Tibial nerve (tissue), 4 donors: ENCODE data around the gene MT1X. TPM values are rescaled to one million over a fixed set of nuclear protein-coding genes. Genes with fewer than 3 reads are reported as not detected.

Source experiments
- DNase-seq, 2 donors: peaks; one replicate each; pipeline ENCODE4 v3.0.0-alpha.2; 2019; ENCODE audit warnings: low spot score in 2 of 2
- H3K27ac ChIP-seq, 4 donors: fragments of 200-600 bp; sonication (generic) in 3 of 4; one replicate each; pipeline ENCODE4 v1.5.1; 2017 to 2019; ENCODE audit warnings: mild to moderate bottlenecking in 1 of 4
- H3K27me3 ChIP-seq, 2 donors: fragments of 200-600 bp; sonication (generic) in 1 of 2; one replicate each; pipeline versions ENCODE4 v1.5.1 to v1.6.0; 2017 to 2019
- H3K36me3 ChIP-seq, 3 donors: fragments of 200-600 bp; sonication (generic); one replicate each; pipeline ENCODE4 v1.5.1; 2018 to 2019
- H3K4me1 ChIP-seq, 4 donors: fragments of 200-600 bp; sonication (generic) in 3 of 4; one replicate each; pipeline ENCODE4 v1.5.1; 2017 to 2019
- H3K4me3 ChIP-seq, 4 donors: fragments of 200-600 bp; sonication (generic) in 3 of 4; one replicate each; pipeline ENCODE4 v1.5.1; 2017 to 2019; ENCODE audit warnings: mild to moderate bottlenecking in 1 of 4, moderate library complexity in 1 of 4
- H3K9me3 ChIP-seq, 4 donors: fragments of 200-600 bp; sonication (generic) in 3 of 4; one replicate each; pipeline ENCODE4 v1.5.1; 2017 to 2019
- CTCF ChIP-seq, 5 experiments: fragments of 200-600 bp in 3 of 5; fragments of 450-650 bp in 2 of 5; sonication (generic) in 3 of 5; IDR thresholded peaks; one replicate each; pipeline ENCODE4 v1.5.1; 2016 to 2019; ENCODE audit warnings: antibody characterized with exemption in 5 of 5, mild to moderate bottlenecking in 3 of 5, moderate library complexity in 2 of 5
- EP300 ChIP-seq, 2 donors: sonication (generic); formaldehyde crosslinking; IDR thresholded peaks; one replicate each; pipeline ENCODE4 v1.6.1; 2017; ENCODE audit warnings: antibody characterized with exemption in 2 of 2, mild to moderate bottlenecking in 1 of 2
- POLR2A ChIP-seq, 2 donors: fragments of 450-650 bp; IDR thresholded peaks; one replicate each; pipeline ENCODE4 v1.6.1; 2017; ENCODE audit warnings: antibody characterized with exemption in 2 of 2, mild to moderate bottlenecking in 2 of 2, moderate library complexity in 2 of 2
- WGBS, 2 donors: methylation state at CpG; one replicate each; pipeline ENCODE4 v1.1.5; 2018; 5-methylcytosine and 5-hydroxymethylcytosine counted together
- total RNA-seq, 4 donors: library from RNA; depleted of rRNA; stranded (reverse); fragments of >200 nt; gene quantifications; one replicate each; pipeline ENCODE4 v1.1.0, GENCODE V29; 2016

Gene MT1X
- total RNA-seq, 4 donors from 2014 or later, result 457 to 1,918 (median 1,024) TPM

- Histone ChIP-seq H3K9me3 (no peaks in the 10 kb centered on the region), H3K4me3 (no peak overlapping the region), H3K27ac (no peak overlapping the region), H3K4me1 (peaks cover 0 to 54% (median 23%) of the 10 kb centered on the region in 4 donors), H3K36me3 (no peaks in the 10 kb centered on the region), H3K27me3 (peaks cover 0 to 39% of the 10 kb centered on the region in 2 donors)
- 94 to 97% methylated on average over 1 of the region's 1 CpG for WGBS, 2 donors
- no peak for TF ChIP-seq EP300 (IDR thresholded peaks at IDR 0.05)
- no peak for TF ChIP-seq POLR2A (IDR thresholded peaks at IDR 0.05)
- TF ChIP-seq CTCF (IDR thresholded peaks at IDR 0.05), result no peak
- no peak for DNase-seq
Observed at GRCh38 chr16:56640076-56640475, 42.2 kb upstream of the MT1X start.

GRCh38 chr16:56641166-56641565 is 41.1 kb upstream of the MT1X start:
- TF ChIP-seq EP300 (IDR thresholded peaks at IDR 0.05) (no peak), POLR2A (IDR thresholded peaks at IDR 0.05) (no peak), CTCF (IDR thresholded peaks at IDR 0.05) (no peak)
- H3K27me3 ChIP-seq, result peaks cover 0 to 35% of the 10 kb centered on the region in 2 donors
- 87 to 100% methylated on average over 2 of the region's 2 CpGs for WGBS, 2 donors

GRCh38 chr16:56643080-56643778 is 39.0 kb upstream of the MT1X start:
- peaks cover 0 to 27% (median 18%) of the 10 kb centered on the region in 4 donors for H3K4me1 ChIP-seq
- no peaks in the 10 kb centered on the region for H3K36me3 ChIP-seq
- DNase-seq, result peak; percentile 19 to 41
- H3K9me3 ChIP-seq, result no peaks in the 10 kb centered on the region
- peak overlapping the region; percentile 8 to 41 (median 27) for H3K4me3 ChIP-seq
- TF ChIP-seq EP300 (IDR thresholded peaks at IDR 0.05), result peak; percentile 38 to 47
- TF ChIP-seq POLR2A (IDR thresholded peaks at IDR 0.05), result no peak
- peak in 4 of 5 experiments; percentile 30 to 55 (median 42) for TF ChIP-seq CTCF (IDR thresholded peaks at IDR 0.05)
- H3K27me3 ChIP-seq, result peaks cover 0 to 33% of the 10 kb centered on the region in 2 donors
- 12 to 16% methylated on average over 16 to 42 of the region's 42 CpGs for WGBS, 2 donors
- peak overlapping the region in 3 of 4 donors; percentile 12 to 45 (median 14) for H3K27ac ChIP-seq

More at GRCh38 chr16:56641166-56641565, 41.1 kb upstream of the MT1X start:
- no peak overlapping the region for H3K4me3 ChIP-seq
- peaks cover 0 to 43% (median 20%) of the 10 kb centered on the region in 4 donors for H3K4me1 ChIP-seq
- DNase-seq, result no peak
- H3K36me3 ChIP-seq, result no peaks in the 10 kb centered on the region
- H3K9me3 ChIP-seq, result no peaks in the 10 kb centered on the region
- no peak overlapping the region for H3K27ac ChIP-seq

- no peaks in the 10 kb centered on the region for H3K9me3 ChIP-seq
- peaks cover 0 to 31% of the 10 kb centered on the region in 2 donors for H3K27me3 ChIP-seq
- H3K4me1 ChIP-seq, result peaks cover 0 to 21% (median 13%) of the 10 kb centered on the region in 4 donors
- H3K4me3 ChIP-seq, result peak overlapping the region in 3 of 4 donors; percentile 14 to 41 (median 40)
- H3K36me3 ChIP-seq, result no peaks in the 10 kb centered on the region
- DNase-seq, result no peak
- WGBS, 2 donors, result 50 to 52% methylated on average over 5 of the region's 5 CpGs
- no peak for TF ChIP-seq EP300 (IDR thresholded peaks at IDR 0.05)
- TF ChIP-seq CTCF (IDR thresholded peaks at IDR 0.05), result no peak
- no peak for TF ChIP-seq POLR2A (IDR thresholded peaks at IDR 0.05)
- peak overlapping the region in 1 of 4 donors; percentile 45 for H3K27ac ChIP-seq
Observed at GRCh38 chr16:56643833-56644232, 38.4 kb upstream of the MT1X start.

- Histone ChIP-seq H3K4me3 (no peak overlapping the region), H3K36me3 (no peaks in the 10 kb centered on the region), H3K4me1 (peaks cover 0 to 16% (median 10%) of the 10 kb centered on the region in 4 donors), H3K27ac (no peak overlapping the region), H3K9me3 (no peaks in the 10 kb centered on the region), H3K27me3 (peaks cover 0 to 24% of the 10 kb centered on the region in 2 donors)
- WGBS, 2 donors, result 93 to 96% methylated on average over 1 of the region's 1 CpG
- no peak for TF ChIP-seq POLR2A (IDR thresholded peaks at IDR 0.05)
- TF ChIP-seq CTCF (IDR thresholded peaks at IDR 0.05), result no peak
- TF ChIP-seq EP300 (IDR thresholded peaks at IDR 0.05), result no peak
- DNase-seq, result no peak
Observed at GRCh38 chr16:56645311-56645710, 37.0 kb upstream of the MT1X start.
